IMR-90 (cell line): Measurements from ENCODE around the gene LRRC4C. TPM values are rescaled to one million over a fixed set of nuclear protein-coding genes. Genes with fewer than 3 reads are reported as not detected.

Experiments
- ATAC-seq: fragments of 200-7000 bp; cut with Tn5 transposase; 2 replicates; pipeline ENCODE4 v1.9.1; 2020; ENCODE audit warnings: low read depth, mild to moderate bottlenecking, moderate library complexity
- BruUV-seq: library from RNA; stranded (reverse); fragments of 400-500 nt; replicated peaks from 2 replicates; lab custom pipeline; 2021; lab: Mats Ljungman, UMichigan
- CTCF ChIA-PET: fragments of 300-600 bp; formaldehyde crosslinking; extraction: SDS; loops from one replicate; lab custom pipeline; 2021; ENCODE audit warnings: antibody characterized with exemption; lab: Yijun Ruan, JAX
- POLR2A ChIA-PET: fragments of 300-600 bp; sonication (Branson Sonifier 250); formaldehyde crosslinking; loops from one replicate; lab custom pipeline; 2022; ENCODE audit warnings: antibody characterized with exemption; ENCODE audit not compliant: unreplicated experiment; lab: Charles Lee
- DNase-seq: peaks from one replicate; pipeline ENCODE4 v3.0.0; 2013
- H2AFZ ChIP-seq: replicated peaks from 2 replicates; pipeline ENCODE3; 2013; ENCODE audit warnings: low read length, mild to moderate bottlenecking; ENCODE audit not compliant: poor library complexity
- H2AK5ac ChIP-seq: 2 replicates; pipeline ENCODE4 v1.6.1; 2013; ENCODE audit warnings: low read depth, low read length, inconsistent platforms
- H2AK9ac ChIP-seq: replicated peaks from 2 replicates; pipeline ENCODE3; 2013; ENCODE audit warnings: mild to moderate bottlenecking, low read depth, low read length, moderate library complexity; ENCODE audit not compliant: poor library complexity
- H2BK120ac ChIP-seq: 2 replicates; pipeline ENCODE4 v1.6.1; 2013; ENCODE audit warnings: low read depth, low read length, inconsistent platforms
- H2BK15ac ChIP-seq: 3 replicates; pipeline ENCODE4 v1.6.1; 2013; ENCODE audit warnings: low read depth, low read length, inconsistent platforms
- H2BK20ac ChIP-seq: 2 replicates; pipeline ENCODE4 v1.6.1; 2013; ENCODE audit warnings: low read depth, mild to moderate bottlenecking, inconsistent platforms, low read length, moderate library complexity
- H2BK5ac ChIP-seq: 2 replicates; pipeline ENCODE4 v1.6.1; 2013; ENCODE audit warnings: mild to moderate bottlenecking, low read depth, low read length, inconsistent platforms; ENCODE audit not compliant: poor library complexity, severe bottlenecking
- H3K14ac ChIP-seq: replicated peaks from 2 replicates; pipeline ENCODE4 v1.6.1; 2013; ENCODE audit warnings: low read depth, low read length, inconsistent platforms
- H3K18ac ChIP-seq: 2 replicates; pipeline ENCODE4 v1.6.1; 2013; ENCODE audit warnings: low read depth, low read length, control low read depth
- H3K23ac ChIP-seq: 2 replicates; pipeline ENCODE4 v1.6.1; 2013; ENCODE audit warnings: low read depth, low read length, inconsistent platforms
- H3K27ac ChIP-seq: 2 replicates; pipeline ENCODE4 v1.5.1; 2013; ENCODE audit warnings: mild to moderate bottlenecking, control low read depth, low read length; ENCODE audit not compliant: insufficient read depth
- H3K27me3 ChIP-seq: 2 replicates; pipeline ENCODE4 v1.6.1; 2013; ENCODE audit warnings: low read length; ENCODE audit not compliant: control insufficient read depth, insufficient read depth
- H3K36me3 ChIP-seq: 2 replicates; pipeline ENCODE4 v1.6.1; 2013; ENCODE audit warnings: low read length, mixed read lengths; ENCODE audit not compliant: control insufficient read depth, insufficient read depth
- H3K4ac ChIP-seq: 2 replicates; pipeline ENCODE4 v1.6.1; 2013; ENCODE audit warnings: low read depth, low read length, inconsistent platforms
- H3K4me1 ChIP-seq: 2 replicates; pipeline ENCODE4 v1.6.1; 2013; ENCODE audit warnings: low read length, mixed read lengths; ENCODE audit not compliant: control insufficient read depth, insufficient read depth
- H3K4me2 ChIP-seq: 2 replicates; pipeline ENCODE4 v1.6.1; 2013; ENCODE audit warnings: low read depth, mild to moderate bottlenecking, control low read depth, low read length, moderate library complexity
- H3K4me3 ChIP-seq: 2 replicates; pipeline ENCODE4 v1.5.1; 2013; ENCODE audit warnings: low read depth, mild to moderate bottlenecking, control low read depth, low read length, moderate library complexity; ENCODE audit not compliant: insufficient read depth
- H3K56ac ChIP-seq: 2 replicates; pipeline ENCODE4 v1.6.1; 2013; ENCODE audit warnings: low read length, inconsistent platforms; ENCODE audit not compliant: insufficient read depth; ENCODE audit errors: extremely low read depth
- H3K79me1 ChIP-seq, 2 experiments: 2 replicates each; pipeline ENCODE4 v1.6.1; 2013; ENCODE audit warnings: low read length in 2 of 2, inconsistent platforms in 1 of 2, low read depth in 1 of 2
- H3K9ac ChIP-seq: 2 replicates; pipeline ENCODE4 v1.6.1; 2013; ENCODE audit warnings: low read depth, low read length, control low read depth
- H3K9me1 ChIP-seq: 2 replicates; pipeline ENCODE4 v1.6.1; 2013; ENCODE audit warnings: low read length, inconsistent platforms; ENCODE audit not compliant: insufficient read depth
- H3K9me3 ChIP-seq: 2 replicates; pipeline ENCODE4 v1.6.1; 2013; ENCODE audit warnings: low read length; ENCODE audit not compliant: control insufficient read depth, insufficient read depth
- H4K20me1 ChIP-seq: 2 replicates; pipeline ENCODE4 v1.6.1; 2013; ENCODE audit warnings: low read length, inconsistent platforms; ENCODE audit not compliant: insufficient read depth
- H4K5ac ChIP-seq: 2 replicates; pipeline ENCODE4 v1.6.1; 2013; ENCODE audit warnings: mild to moderate bottlenecking, low read depth, low read length, control low read depth
- H4K8ac ChIP-seq, 2 experiments: 2 replicates each; pipeline ENCODE4 v1.6.1; 2013; ENCODE audit warnings: low read depth in 2 of 2, low read length in 2 of 2, control low read depth in 1 of 2, inconsistent platforms in 1 of 2
- H4K91ac ChIP-seq: 2 replicates; pipeline ENCODE4 v1.6.1; 2013; ENCODE audit warnings: low read depth, low read length, inconsistent platforms; ENCODE audit not compliant: insufficient read depth
- FOS ChIP-seq: fragments of 150-350 bp; IDR thresholded peaks from 2 replicates; pipeline ENCODE4 v1.6.1; 2016; ENCODE audit warnings: low read depth, low read length
- MAZ ChIP-seq: IDR thresholded peaks from 2 replicates; pipeline ENCODE4 v1.6.1; 2012; ENCODE audit warnings: low read depth, mild to moderate bottlenecking, low read length, improper control_type of control experiment, moderate library complexity, borderline replicate concordance
- MXI1 ChIP-seq: IDR thresholded peaks from 2 replicates; pipeline ENCODE4 v1.6.1; 2012; ENCODE audit warnings: low read depth, mild to moderate bottlenecking, low read length, moderate library complexity, borderline replicate concordance
- NFE2L2 ChIP-seq: fragments of 150-350 bp; IDR thresholded peaks from 2 replicates; pipeline ENCODE4 v1.6.1; 2016; ENCODE audit warnings: low read depth, mild to moderate bottlenecking, low read length
- POLR2A ChIP-seq: IDR thresholded peaks from 2 replicates; pipeline ENCODE4 v1.6.1; 2012; ENCODE audit warnings: mild to moderate bottlenecking, low read depth, low read length
- RAD21 ChIP-seq: IDR thresholded peaks from 2 replicates; pipeline ENCODE4 v1.6.1; 2012; ENCODE audit warnings: low read length, improper control_type of control experiment
- RCOR1 ChIP-seq: IDR thresholded peaks from 2 replicates; pipeline ENCODE4 v1.6.1; 2012; ENCODE audit warnings: mild to moderate bottlenecking, low read length, improper control_type of control experiment; ENCODE audit not compliant: insufficient replicate concordance
- dilution Hi-C: fragments of 300-500 bp; cut with HindIII; formaldehyde crosslinking; loops from one replicate; pipeline ENCODE4 v1.14.3; 2018; ENCODE audit warnings: low sequenced_read_pairs; ENCODE audit not compliant: unreplicated experiment
- in situ Hi-C: fragments of 300-500 bp; cut with MboI; formaldehyde crosslinking; loops from 3 replicates; pipeline ENCODE4 v1.14.3; 2019; ENCODE audit warnings: low sequenced_read_pairs, inconsistent platforms, mixed read lengths
- intact Hi-C: fragments of 100-400 bp; cut with micrococcal nuclease; formaldehyde crosslinking; loops from 2 replicates; pipeline ENCODE4 v1.10.0; 2022
- polyA plus RNA-seq, 3 experiments: library from polyadenylated mRNA; depleted of rRNA; stranded (reverse); fragments of >200 nt; gene quantifications; 2 replicates each; pipeline ENCODE4 v1.2.3, GENCODE V29; 2012; ENCODE audit warnings: low replicate concordance in 1 of 3
- total RNA-seq: library from RNA; depleted of rRNA; stranded (reverse); fragments of >200 nt; gene quantifications from 2 replicates; pipeline ENCODE4 v1.2.3, GENCODE V29; 2012
- TF ChIP-seq, protein P1 (sequence below): conservative IDR thresholded peaks from 2 replicates; pipeline ENCODE4 v1.5.1; 2012; ENCODE audit warnings: mild to moderate bottlenecking, low read depth, low read length, improper control_type of control experiment

LRRC4C gene
- total and polyA plus RNA-seq, 2 of the 4 experiments (the other 2 are of a cell fraction) = under 0.01 to 0.03 TPM

DNA sequence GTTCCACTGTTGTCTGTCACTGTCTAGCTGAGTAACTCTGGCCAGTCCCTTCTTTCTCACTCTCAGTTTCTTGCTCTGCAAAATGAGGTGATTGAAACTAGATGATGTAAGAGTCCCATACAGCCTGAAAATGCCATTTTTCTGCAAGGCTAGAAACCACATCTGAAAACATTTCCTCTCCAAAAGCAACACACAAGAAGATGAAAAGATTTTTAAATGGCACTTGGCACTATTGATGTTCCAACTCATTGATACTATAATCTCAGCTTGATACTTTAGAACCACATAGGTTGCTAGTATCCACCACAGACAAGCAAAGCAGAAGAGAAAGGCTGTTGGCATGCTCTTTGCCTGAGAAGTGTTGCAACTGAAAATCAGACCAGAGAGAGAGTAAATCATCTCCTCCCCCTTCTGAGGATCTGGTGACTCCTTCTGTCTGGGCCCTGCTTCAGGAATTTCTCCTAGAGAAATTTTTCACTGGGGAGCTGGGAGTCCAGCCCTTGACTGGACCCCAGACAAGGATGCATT lies 1217.9 kb downstream of the LRRC4C start:
- TF ChIP-seq POLR2A (no peak), RAD21 (no peak), MXI1 (no peak), RCOR1 (no peak), MAZ (no peak), FOS (no peak), NFE2L2 (no peak)
- TF ChIP-seq, protein P1, sequence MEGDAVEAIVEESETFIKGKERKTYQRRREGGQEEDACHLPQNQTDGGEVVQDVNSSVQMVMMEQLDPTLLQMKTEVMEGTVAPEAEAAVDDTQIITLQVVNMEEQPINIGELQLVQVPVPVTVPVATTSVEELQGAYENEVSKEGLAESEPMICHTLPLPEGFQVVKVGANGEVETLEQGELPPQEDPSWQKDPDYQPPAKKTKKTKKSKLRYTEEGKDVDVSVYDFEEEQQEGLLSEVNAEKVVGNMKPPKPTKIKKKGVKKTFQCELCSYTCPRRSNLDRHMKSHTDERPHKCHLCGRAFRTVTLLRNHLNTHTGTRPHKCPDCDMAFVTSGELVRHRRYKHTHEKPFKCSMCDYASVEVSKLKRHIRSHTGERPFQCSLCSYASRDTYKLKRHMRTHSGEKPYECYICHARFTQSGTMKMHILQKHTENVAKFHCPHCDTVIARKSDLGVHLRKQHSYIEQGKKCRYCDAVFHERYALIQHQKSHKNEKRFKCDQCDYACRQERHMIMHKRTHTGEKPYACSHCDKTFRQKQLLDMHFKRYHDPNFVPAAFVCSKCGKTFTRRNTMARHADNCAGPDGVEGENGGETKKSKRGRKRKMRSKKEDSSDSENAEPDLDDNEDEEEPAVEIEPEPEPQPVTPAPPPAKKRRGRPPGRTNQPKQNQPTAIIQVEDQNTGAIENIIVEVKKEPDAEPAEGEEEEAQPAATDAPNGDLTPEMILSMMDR = no peak
- intact Hi-C loops = no loop called here
- H4K8ac ChIP-seq = no peak overlapping the region
- H2BK120ac ChIP-seq = no peak overlapping the region
- no TSS peak for BruUV-seq
- ATAC-seq = no peak
- no peak overlapping the region for H2BK20ac ChIP-seq
- dilution Hi-C loops = no loop called here
- H2BK15ac ChIP-seq = no peak overlapping the region
- no peak for DNase-seq
- no peaks in the 10 kb centered on the region for H3K9me3 ChIP-seq
- ChIA-PET CTCF (no interaction called here), POLR2A (no interaction called here)
- no peak overlapping the region for H2BK5ac ChIP-seq
- H4K20me1 ChIP-seq = no peaks in the 10 kb centered on the region
- H3K14ac ChIP-seq = no peak overlapping the region
- no peaks in the 10 kb centered on the region for H3K9me1 ChIP-seq
- H4K91ac ChIP-seq = no peak overlapping the region
- no peak overlapping the region for H2AK5ac ChIP-seq
- no peak overlapping the region for H3K27ac ChIP-seq
- H3K36me3 ChIP-seq = no peaks in the 10 kb centered on the region
- no peak overlapping the region for H3K56ac ChIP-seq
- no peak overlapping the region for H3K18ac ChIP-seq
- in situ Hi-C loops = no loop called here
- no peaks in the 10 kb centered on the region for H3K79me1 ChIP-seq
- no peak overlapping the region for H4K5ac ChIP-seq
- H3K4me3 ChIP-seq = no peak overlapping the region
- no peak overlapping the region for H3K9ac ChIP-seq
- no peak overlapping the region for H3K4ac ChIP-seq
- no peaks in the 10 kb centered on the region for H3K4me1 ChIP-seq
- H3K4me2 ChIP-seq = no peak overlapping the region
- no peak overlapping the region for H2AK9ac ChIP-seq
- H3K27me3 ChIP-seq = no peaks in the 10 kb centered on the region
- H2AFZ ChIP-seq = no peak overlapping the region
- no peak overlapping the region for H3K23ac ChIP-seq
